Ovary (tissue), 9 donors: ENCODE measurements around the gene ACSM2B. TPM values are rescaled to one million over a fixed set of nuclear protein-coding genes. Genes with fewer than 3 reads are reported as not detected.

Experiments used
- DNase-seq, 5 donors: peaks; one replicate each; pipeline ENCODE4 v3.0.0-alpha.2; 2019 to 2020
- H3K27ac ChIP-seq, 2 donors: fragments of 200-600 bp; one replicate each; pipeline versions ENCODE4 v1.5.1 to v1.8.0; 2019 to 2022
- H3K27me3 ChIP-seq: fragments of 200-600 bp; one replicate; pipeline ENCODE4 v1.8.0; 2022
- H3K36me3 ChIP-seq: fragments of 200-600 bp; sonication (generic); one replicate; pipeline ENCODE4 v1.5.1; 2019
- H3K4me1 ChIP-seq: one replicate; pipeline ENCODE4 v1.8.1; 2013; ENCODE audit warnings: mild to moderate bottlenecking, moderate library complexity; ENCODE audit not compliant: insufficient read depth
- H3K4me3 ChIP-seq: fragments of 200-600 bp; sonication (generic); one replicate; pipeline ENCODE4 v1.5.1; 2017
- H3K9me3 ChIP-seq, 2 donors: fragments of 200-600 bp in 1 of 2; sonication (generic) in 1 of 2; one replicate each; pipeline versions ENCODE4 v1.5.1 to v1.8.1; 2013 to 2019; ENCODE audit warnings: mild to moderate bottlenecking in 1 of 2, moderate library complexity in 1 of 2
- CTCF ChIP-seq, 3 donors: fragments of 450-650 bp in 2 of 3; fragments of 200-600 bp in 1 of 3; IDR thresholded peaks; one replicate each; pipeline versions ENCODE4 v1.5.1 to v1.8.0; 2016 to 2022; ENCODE audit warnings: antibody characterized with exemption in 3 of 3, mild to moderate bottlenecking in 1 of 3
- EP300 ChIP-seq: sonication (generic); formaldehyde crosslinking; IDR thresholded peaks from one replicate; pipeline ENCODE4 v1.6.1; 2017; ENCODE audit warnings: antibody characterized with exemption
- POLR2A ChIP-seq: fragments of 450-650 bp; IDR thresholded peaks from one replicate; pipeline ENCODE4 v1.6.1; 2017; ENCODE audit warnings: antibody characterized with exemption, mild to moderate bottlenecking, moderate library complexity
- WGBS, 3 donors: extraction: QIAGEN DNeasy Blood & Tissue Kit in 1 of 3; methylation state at CpG; one replicate each; pipeline versions ENCODE4 v1.1.5 to v1.1.7; 2013 to 2017; 5-methylcytosine and 5-hydroxymethylcytosine counted together
- intact Hi-C, 4 donors: fragments of 100-400 bp; cut with DNase I; formaldehyde crosslinking; loops; one replicate each; pipeline versions ENCODE4 v1.11.0 to v1.15.1; 2022 to 2023
- polyA plus RNA-seq, 2 donors: library from polyadenylated mRNA; stranded (reverse); fragments of 200-250 nt in 1 of 2; fragments of 350-450 nt in 1 of 2; fragmentation: Illumina TruSeq in 1 of 2; extraction: RNeasy Lipid Tissue Mini Kit (QIAGEN cat#74804) in 1 of 2; gene quantifications; one replicate each; pipeline ENCODE4 v1.2.3, GENCODE V29; 2013 to 2014
- total RNA-seq, 7 donors: library from RNA; depleted of rRNA in 2 of 7; stranded (reverse); fragments of >200 nt in 2 of 7; fragmentation: NEBNext Ultra II Directional in 3 of 7; extraction: Animal tissue kit (Norgen Biotek cat#: 25700) in 3 of 7; gene quantifications; one replicate each; pipeline versions ENCODE4 v1.1.0 to v1.2.4, GENCODE V29; 2016 to 2023
- donor health status: DM: no; HTN: no; CAD: no; lungs with moderate emphysema.
- donor health status: DM: no; HTN: no; CAD: no.
- donor health status: Bipolar disorder and iron deficiency.
- donor health status: DM: yes; HTN: yes; CAD: no.
- donor health status: DM: no; HTN: no; CAD: no.
- donor health status: DM: yes; HTN: yes; CAD: no.

The ACSM2B gene
- total and polyA plus RNA-seq, 9 donors: 0.08 to 0.95 (median 0.33) TPM; not detected in 4

GRCh38 chr16:20519231-20519630, 56.9 kb downstream of the ACSM2B start:
- no peak for DNase-seq
- Histone ChIP-seq H3K9me3 (no peaks in the 10 kb centered on the region), H3K4me3 (no peak overlapping the region), H3K4me1 (no peaks in the 10 kb centered on the region), H3K36me3 (no peaks in the 10 kb centered on the region), H3K27ac (no peak overlapping the region), H3K27me3 (no peaks in the 10 kb centered on the region)
- intact Hi-C loops: no loop called here
- WGBS, 3 donors: 53 to 61% (median 56%) methylated on average over 3 of the region's 3 CpGs
- TF ChIP-seq POLR2A (no peak), CTCF (IDR thresholded peaks at IDR 0.05) (no peak), EP300 (no peak)

GRCh38 chr16:20517149-20517548, 59.0 kb downstream of the ACSM2B start:
- intact Hi-C loops: no loop called here
- Histone ChIP-seq H3K36me3 (no peaks in the 10 kb centered on the region), H3K4me1 (no peaks in the 10 kb centered on the region), H3K27me3 (no peaks in the 10 kb centered on the region), H3K9me3 (no peaks in the 10 kb centered on the region), H3K4me3 (no peak overlapping the region), H3K27ac (no peak overlapping the region)
- TF ChIP-seq CTCF (IDR thresholded peaks at IDR 0.05): no peak
- no peak for TF ChIP-seq POLR2A
- TF ChIP-seq EP300: no peak
- WGBS, 3 donors: 61 to 80% (median 76%) methylated on average over 3 of the region's 3 CpGs
- no peak for DNase-seq

GRCh38 chr16:20515688-20516090, 60.5 kb downstream of the ACSM2B start:
- Histone ChIP-seq H3K4me3 (no peak overlapping the region), H3K9me3 (no peaks in the 10 kb centered on the region), H3K4me1 (no peaks in the 10 kb centered on the region), H3K27ac (no peak overlapping the region), H3K36me3 (no peaks in the 10 kb centered on the region), H3K27me3 (no peaks in the 10 kb centered on the region)
- intact Hi-C loops: no loop called here
- DNase-seq: no peak
- TF ChIP-seq POLR2A: no peak
- TF ChIP-seq EP300: no peak
- TF ChIP-seq CTCF (IDR thresholded peaks at IDR 0.05): no peak

- DNase-seq: no peak
- no peak overlapping the region for H3K4me3 ChIP-seq
- intact Hi-C loops: no loop called here
- H3K27ac ChIP-seq: no peak overlapping the region
- 32 to 56% (median 47%) methylated on average over 1 of the region's 1 CpG for WGBS, 3 donors
- H3K36me3 ChIP-seq: no peaks in the 10 kb centered on the region
- TF ChIP-seq EP300 (no peak), CTCF (IDR thresholded peaks at IDR 0.05) (no peak), POLR2A (no peak)
- no peaks in the 10 kb centered on the region for H3K9me3 ChIP-seq
- no peaks in the 10 kb centered on the region for H3K27me3 ChIP-seq
- H3K4me1 ChIP-seq: no peaks in the 10 kb centered on the region
Observed at GRCh38 chr16:20510323-20510722, 65.8 kb downstream of the ACSM2B start.

- H3K27me3 ChIP-seq: no peaks in the 10 kb centered on the region
- H3K36me3 ChIP-seq: no peaks in the 10 kb centered on the region
- H3K27ac ChIP-seq: no peak overlapping the region
- no peaks in the 10 kb centered on the region for H3K4me1 ChIP-seq
- H3K9me3 ChIP-seq: no peaks in the 10 kb centered on the region
- intact Hi-C loops: no loop called here
- no peak overlapping the region for H3K4me3 ChIP-seq
- WGBS, 3 donors: 59 to 76% (median 68%) methylated on average over 2 of the region's 2 CpGs
- DNase-seq: no peak
- TF ChIP-seq POLR2A: no peak
- TF ChIP-seq CTCF (IDR thresholded peaks at IDR 0.05): no peak
- TF ChIP-seq EP300: no peak
Observed at GRCh38 chr16:20507280-20507679, 68.9 kb downstream of the ACSM2B start.
